IPS DF 4.7 (cell line): Measurements from ENCODE around the gene SYNE1.
"Not testable (repeated sequence)": the region's sequence is repeated elsewhere in the genome, so short reads cannot be mapped to it uniquely, and the experiment has no call there.

Experiments
- DNase-seq: peaks from one replicate; pipeline ENCODE4 v3.0.0-alpha.2; 2013; ENCODE audit warnings: low spot score; ENCODE audit errors: extremely low read depth

SYNE1 gene

DNA sequence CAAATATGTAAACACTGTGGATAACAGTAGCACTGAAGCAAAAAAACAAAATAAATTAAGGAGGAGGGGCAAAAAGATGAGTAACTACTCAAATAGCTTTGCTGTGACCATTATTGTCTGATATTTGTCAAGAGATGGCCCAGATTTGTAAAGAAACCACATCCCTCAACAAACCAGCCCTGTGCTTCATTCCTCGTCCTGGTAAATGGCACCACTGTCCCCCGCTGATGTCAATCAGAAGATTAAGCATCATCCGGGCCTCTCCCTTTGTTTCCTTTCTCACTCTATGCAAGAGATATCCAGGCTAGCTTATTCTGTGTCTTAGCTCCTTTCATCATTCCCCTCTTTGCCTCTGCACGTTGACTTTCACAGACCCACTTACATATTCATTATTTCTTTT lies 259.0 kb downstream of the SYNE1 start:
- DNase-seq, result no peak

DNA sequence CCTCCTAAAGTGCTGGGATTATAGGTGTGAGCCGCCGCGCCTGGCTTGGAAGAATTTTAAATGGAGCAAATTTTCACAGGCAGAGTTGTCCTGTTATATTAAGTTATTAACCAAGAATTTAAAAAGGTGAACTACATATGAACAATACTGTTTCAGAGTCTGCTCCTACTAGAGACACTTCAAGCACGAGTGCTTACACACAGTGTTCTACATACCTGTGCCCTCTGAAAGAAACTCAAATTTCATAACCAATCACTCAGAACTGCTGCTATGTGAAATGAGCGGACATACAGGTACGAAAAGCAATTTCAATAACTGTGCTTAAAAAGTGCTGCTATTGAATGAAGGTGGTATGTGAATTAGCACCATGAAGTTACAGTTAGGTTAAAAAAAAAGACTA lies 262.0 kb downstream of the SYNE1 start:
- no peak for DNase-seq

DNA sequence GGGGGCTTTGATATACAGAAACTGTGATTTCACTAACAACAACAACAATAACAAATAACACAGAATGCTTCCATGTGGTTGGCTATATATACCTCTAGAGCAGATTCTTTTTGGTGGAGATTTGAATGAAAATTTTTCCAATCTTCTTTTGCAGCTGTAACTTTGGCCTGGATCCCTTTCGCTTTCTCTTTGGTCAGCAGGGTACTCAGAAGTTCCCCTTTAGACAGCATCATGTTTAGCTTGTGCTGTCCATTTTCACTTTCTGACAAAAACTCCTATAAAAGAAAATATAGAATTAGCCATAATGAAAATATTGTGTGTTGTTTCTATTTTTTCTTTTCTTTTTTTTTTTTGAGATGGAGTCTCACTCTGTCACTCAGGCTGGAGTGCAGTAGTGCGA lies 264.2 kb downstream of the SYNE1 start:
- no peak for DNase-seq

DNA sequence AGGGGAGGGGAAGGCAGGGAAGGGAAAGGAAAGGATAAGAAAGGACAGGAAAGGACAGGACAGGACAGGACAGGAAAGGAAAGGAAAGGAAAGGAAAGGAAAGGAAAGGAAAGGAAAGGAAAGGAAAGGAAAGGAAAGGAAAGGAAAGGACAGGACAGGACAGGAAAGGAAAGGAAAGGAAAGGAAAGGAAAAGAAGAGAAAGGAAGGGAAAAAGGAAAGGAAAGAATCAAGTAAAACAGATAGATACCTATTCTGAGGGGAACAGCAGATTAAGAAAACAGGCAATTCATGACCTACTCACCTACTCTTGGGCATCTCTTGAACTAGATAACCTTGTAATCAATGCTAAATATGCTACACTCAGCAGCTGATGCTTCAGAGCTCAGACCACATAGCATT lies 265.4 kb downstream of the SYNE1 start:
- no peak for DNase-seq

DNA sequence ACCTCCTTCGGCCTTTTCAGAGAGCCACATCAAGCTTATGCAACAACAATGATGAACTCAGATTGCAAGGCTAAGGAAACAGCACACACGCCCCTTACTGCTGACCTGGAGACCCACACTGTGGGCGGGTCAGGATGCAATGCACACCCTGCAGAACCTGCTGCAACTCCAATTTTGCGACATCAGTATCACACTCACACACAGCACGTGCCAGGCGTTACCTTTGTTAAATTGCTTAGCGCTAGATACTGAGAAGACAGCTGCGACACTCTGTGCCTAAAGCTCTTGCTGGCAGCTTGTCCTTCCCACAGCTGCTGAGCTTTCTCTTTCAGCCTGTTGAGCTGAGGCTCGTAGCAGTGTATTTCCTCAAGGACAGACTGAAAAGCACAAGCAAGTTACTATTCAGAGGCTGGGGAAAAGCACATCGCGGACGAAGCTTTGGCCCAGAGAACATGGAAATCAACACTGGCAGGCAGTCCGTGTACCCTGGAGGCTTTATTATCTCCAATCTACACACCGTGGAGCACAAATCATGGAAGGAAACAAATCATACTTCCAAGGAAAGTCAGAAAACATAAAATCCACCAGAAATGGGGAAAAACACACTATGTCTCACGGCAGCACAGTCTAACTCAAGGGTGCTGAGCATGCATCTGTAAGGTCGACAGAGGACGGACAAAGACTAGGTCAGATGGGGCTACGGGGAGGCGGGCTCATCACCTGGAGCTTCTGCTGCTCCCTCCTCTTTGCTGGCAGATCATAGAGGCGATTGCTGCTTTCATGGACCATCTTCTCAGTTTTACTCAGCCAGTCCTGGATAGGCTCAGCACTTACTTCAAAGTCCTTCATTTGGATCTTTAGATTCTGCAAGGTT lies 268.2 kb downstream of the SYNE1 start:
- DNase-seq, result no peak

DNA sequence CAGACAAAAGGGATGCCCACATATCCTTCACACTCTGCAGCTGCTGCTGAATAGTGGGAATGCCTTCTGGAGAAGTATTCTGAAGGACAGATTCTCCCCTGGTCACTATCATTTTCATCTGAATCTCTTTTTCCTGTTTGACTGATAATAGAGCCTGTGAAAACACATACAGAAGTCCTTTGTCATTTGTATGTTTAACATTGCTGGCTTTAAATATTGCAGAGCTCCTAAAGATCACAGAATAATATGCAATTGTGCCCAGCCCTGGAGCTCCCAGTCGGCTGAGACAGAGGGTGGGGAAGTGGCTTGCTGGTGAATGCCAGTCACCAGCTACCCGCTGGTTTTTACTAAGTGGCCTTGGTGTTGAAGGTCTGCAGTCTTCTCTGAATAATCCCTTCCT lies 272.3 kb downstream of the SYNE1 start:
- DNase-seq, result no peak

DNA sequence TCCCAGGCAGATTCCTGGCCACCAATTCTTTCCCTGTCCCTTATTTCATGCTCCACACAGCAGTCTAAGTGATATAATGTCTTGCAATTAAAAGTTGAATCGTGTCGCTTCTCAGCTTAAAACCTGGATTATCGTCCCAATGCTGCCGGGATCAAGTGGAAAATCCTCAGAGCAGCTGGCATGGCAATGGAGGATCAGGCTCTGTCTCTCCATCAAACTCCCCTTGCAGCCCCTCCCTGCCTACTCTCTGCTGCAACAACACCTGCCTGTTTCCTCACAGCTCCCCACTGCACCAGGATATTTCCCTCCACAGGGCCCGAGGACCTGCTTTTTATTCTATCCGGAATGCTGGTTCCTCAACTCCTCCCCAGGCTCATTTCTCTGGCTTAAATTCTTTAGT lies 277.1 kb downstream of the SYNE1 start:
- no peak for DNase-seq

DNA sequence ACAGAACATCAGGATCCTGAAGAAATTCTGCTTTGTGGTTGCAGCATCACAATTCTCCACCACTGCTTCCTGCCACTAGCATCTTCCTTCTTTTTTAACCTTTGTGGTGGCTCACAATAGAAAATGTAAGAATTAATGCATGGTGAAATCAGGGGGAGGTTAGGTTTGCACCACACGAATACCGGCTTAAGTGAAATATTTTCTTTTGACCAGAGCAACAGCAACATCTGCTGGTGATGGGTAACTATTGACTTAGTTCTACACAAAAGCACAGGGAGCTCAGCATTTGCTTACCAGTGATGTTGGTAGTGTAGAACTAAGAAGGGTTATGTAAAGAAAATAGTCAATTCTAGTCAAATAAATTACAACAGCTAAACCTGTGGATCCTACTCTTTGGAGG lies 280.5 kb downstream of the SYNE1 start:
- DNase-seq, result peak; percentile 41

DNA sequence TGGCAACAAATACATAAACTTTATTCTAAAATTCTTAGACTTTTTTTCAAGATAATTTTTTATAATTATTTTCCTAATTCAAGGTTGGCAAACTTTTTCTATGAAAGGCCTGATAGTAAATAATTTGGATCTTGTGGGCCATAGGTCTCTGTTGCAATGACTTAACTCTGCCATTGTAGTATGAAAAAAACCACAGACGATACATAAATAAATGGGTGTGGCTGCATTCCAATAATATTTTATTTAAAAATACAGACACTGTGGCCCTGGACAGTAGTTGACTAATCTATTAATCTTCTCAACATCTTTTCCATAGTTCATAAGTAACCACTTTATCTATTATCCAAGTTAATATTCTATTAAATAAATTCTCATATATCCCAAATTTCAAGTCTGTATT lies 281.1 kb downstream of the SYNE1 start:
- DNase-seq, result no peak

DNA sequence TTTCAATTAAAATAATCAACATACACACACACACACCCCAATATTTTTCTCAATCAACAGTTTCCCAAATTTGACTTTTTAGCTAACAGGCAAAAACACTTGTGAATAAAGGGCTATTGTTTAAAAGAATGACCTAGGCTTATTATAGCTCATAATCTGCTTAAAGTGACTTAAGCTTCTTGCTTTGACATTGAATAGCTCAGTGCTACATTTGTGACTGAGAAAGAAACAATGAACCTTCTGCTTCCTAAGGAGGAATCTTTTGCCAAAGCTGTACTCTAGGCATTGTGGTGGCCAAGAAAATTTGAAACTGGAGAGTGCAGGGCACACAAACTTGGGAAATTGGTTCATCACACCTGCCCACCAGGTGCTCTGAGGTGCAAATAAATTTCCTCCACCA lies 282.0 kb downstream of the SYNE1 start:
- DNase-seq, result no peak

DNA sequence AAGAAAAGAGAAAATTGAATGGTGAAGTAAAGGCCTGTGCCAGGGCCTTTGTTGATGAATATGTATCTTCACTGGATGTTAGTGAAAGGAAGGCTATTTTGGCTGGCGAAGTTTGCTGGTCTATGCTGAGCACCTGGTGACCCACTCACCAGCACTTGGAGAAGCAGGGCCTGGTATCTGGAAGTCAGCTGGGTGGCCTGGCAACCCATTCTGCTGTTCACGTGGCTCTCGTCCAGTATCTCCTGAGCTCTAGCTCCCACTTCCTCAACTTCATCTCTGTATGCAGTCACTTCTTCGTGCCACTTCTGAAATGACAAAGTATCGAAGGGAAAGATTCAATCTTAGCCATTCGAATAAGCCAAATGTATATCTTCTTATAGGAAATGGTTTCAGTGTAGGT lies 283.7 kb downstream of the SYNE1 start:
- no peak for DNase-seq

DNA sequence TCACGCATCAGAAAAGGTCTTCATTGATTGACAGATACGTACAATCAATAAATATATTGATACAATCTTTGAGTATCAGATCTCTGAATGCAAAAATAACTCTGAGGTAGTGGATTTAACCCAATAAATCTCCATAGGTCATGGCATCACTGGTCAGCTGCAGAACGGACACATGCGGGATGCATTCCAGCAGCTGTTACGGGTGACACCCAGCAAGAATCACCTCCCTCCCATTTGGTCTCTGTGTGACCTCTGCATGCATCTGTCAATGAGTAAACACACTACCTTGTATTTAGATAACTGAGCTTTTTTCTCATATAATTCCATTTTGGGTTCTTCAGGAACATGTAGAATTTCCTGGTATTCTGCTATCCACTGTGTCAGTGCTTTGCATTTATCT lies 285.4 kb downstream of the SYNE1 start:
- no peak for DNase-seq

DNA sequence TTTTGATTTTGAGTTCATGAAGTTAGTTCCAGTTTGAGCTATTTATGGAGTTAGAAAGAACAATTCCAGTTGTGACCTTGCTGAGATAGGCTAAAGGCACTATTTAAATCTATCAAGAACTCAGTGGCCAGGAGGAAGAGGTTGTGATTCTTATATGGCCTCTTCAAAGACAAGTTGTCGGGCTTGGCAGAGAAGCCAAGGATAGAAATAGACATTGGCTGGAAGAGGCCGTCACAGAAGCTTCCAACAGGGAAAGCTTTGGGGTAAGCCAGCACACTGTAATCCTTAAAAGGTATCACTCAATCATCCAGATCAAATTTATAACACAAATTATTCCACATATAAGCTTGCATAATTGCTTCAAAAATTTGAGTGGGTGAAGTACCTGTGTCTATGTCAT lies 286.1 kb downstream of the SYNE1 start:
- no peak for DNase-seq

DNA sequence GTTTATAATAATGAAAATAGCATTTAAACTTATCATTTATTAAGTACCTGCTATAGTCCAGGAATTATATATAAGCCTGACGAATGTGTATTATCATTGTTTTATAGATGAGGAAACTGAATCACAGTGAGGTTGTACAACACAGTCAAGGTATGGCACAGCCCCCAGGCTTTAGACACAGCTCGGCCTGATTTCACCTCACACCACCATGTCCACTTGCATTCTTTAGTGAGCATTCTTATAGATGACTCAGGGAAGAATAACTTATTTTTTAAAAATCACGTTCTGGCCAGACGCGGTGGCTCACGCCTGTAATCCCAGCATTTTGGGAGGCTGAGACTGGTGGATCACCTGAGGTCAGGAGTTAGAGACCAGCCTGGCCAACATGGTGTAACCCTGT lies 289.0 kb downstream of the SYNE1 start:
- no peak for DNase-seq

DNA sequence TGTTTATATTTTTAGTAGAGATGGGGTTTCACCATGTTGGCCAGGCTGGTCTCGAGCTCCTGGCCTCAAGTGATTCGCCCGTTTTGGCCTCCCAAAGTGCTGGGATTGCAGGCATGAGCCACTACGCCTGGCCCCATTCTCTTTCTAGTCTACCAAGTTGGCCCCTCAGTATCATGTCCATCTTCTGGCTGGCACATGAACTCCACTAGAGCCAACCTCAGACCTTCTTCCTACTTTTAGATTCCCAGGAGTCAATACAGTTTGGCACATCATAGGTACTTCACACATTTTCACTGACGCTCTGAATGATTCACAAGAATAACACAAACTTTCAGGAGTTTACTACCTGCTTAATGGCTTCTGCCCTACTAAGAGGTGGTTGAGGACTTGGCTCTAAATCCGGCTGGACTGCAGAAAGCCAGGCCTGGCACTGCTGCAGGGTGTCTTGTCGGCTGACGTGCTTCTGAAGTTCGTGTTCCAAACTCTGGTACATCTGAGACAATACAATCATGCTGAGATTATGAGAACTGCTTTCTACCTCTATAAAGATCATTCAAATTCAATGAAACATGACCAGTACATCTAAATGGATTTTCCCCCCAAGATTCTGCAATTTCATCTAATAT lies 293.3 kb downstream of the SYNE1 start:
- no peak for DNase-seq

DNA sequence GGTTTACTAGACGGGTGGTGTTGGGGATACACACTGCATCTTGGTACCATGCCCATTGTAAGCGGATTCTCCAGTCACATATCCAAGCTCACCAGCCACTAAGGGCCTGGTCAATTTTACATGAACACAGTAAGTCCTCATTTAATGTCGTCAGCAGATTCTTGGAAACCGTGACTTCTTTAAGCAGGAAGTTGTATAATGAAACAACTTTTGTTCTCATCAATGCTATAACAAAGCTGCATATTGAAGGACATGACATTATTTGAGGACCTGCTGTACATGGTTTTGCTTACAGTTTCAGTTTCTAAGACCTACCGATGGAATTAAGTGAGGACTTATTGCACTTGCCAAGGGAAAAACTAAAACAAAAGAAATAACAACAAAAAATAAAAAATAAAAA lies 295.6 kb downstream of the SYNE1 start:
- no peak for DNase-seq

DNA sequence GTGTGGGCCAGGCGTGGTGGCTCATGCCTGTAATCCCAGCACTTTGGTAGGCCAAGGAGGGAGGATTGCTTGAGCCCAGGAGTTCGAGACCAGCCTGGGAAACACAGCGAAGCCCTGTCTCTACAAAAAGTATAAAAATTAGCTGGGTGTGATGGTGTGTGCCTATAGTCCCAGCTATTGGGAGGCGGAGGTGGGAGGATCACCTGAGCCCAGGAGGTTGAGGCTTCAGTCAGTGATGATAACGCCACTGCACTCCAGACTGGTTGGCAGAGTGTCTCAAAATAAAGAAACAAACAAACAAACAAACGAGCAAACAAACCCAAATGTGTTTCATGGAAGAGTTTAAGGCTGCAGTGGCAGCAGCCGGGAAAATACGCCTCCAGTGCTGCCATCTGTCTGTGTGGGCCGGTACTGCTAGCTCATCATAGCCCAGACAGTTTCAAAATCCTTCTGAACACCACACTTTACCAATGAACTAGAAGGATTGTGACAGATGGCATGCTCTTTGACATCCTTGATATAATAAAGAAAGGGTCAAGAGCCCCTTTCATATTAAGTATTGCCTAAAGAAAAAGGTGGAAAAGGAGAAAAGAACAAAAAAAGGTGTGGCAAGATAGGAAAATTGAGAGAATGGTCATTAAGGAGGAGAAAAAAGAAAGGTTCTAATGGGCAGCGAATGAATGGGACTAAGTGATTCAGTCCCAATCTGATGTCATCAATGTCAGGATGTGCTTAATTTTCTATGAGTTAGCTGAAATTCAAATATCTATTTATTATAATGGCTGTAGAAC lies 298.6 kb downstream of the SYNE1 start:
- no peak for DNase-seq

DNA sequence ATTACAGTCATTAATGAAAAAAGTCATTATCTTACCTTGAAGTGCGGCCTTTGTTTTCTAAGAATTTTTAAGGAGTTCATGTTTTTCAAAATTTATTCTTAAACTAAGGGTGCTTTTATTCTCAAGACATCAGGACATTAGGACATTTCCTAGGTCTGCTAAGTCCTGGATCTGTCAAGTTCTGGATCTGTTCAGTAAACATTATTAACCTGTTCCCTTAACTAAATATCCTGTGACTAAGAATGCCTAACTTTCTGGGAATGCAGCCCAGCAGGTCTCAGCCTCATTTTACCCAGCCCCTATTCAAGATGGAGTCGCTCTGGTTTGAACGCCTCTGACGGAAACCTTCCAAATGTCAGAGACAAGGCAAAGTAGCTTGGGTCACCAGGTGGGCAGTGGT lies 302.6 kb downstream of the SYNE1 start:
- no peak for DNase-seq

DNA sequence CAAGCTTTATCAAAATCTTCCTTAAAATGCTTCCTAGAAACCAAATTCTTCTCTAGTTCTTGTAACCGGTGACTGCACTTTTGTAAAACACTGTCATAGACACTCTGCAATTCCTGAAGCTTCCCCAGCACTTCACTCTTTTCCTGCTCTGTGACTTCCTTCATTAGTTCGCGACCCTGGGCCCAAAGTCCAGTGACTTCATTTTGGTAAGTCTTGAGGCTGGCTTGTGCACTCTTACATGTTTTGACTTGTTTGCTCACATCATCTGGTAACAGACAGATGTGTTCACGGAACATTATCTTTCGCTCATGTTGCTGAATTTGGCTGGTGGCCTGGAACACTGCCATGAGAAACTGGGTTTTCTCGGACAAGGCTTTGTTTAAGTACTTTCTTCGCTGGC lies 306.2 kb downstream of the SYNE1 start:
- DNase-seq, result no peak

DNA sequence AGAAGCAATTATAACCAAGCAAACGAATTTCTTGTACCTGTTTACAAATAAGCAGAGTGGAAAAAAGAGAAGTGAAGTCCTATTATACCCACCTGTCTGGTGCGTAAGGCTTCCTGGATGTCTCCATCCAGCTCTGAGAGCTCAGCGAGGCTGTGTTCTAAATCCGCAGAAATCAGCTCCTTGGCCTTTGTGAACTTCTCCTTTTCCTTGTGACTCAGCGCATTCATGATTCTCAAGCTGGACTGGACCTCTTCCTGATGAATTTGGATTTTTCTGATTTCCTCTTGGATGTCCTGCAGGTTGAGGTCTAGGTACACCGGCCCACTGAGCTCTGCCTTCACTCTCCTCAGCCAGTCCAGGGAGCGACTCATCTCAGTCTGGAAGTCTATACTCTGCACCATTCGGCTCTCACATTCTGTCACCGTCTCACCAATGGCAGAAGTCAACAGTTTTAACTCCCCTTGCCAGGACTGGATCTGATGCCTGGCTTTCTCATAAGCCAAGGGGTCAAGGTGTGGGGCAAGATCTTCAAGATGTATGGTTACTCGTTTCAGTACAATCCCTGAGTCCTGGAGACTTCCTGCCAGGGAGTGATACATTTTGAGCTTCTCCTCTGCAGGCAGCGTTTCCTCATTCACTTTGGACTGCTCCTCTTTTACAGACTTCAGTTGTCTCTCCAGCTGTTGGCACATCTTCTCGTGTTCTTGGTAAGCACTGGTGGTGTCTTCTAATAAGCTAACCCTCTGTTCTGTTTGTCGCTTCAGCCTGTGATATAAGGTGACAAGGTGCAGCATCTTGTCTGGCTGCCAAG lies 307.3 kb downstream of the SYNE1 start:
- no peak for DNase-seq

DNA sequence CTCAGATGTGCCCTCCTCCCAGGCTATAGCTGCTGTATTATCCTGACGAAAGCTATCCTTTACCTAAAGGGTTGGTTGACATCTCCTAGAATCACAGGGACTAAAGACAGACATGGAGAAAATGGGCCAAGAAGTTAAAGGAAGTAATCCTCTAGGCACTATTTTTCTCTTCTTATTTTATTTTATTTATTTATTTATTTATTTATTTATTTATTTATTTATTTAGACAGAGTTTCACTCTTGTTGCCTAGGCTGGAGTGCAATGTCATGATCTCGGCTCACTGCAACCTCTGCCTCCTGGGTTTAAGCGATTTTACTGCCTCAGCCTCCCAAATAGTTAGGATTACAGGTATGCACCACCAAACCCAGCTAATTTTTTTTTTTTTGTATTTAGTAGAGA lies 309.0 kb downstream of the SYNE1 start:
- not testable (repeated sequence) for DNase-seq

DNA sequence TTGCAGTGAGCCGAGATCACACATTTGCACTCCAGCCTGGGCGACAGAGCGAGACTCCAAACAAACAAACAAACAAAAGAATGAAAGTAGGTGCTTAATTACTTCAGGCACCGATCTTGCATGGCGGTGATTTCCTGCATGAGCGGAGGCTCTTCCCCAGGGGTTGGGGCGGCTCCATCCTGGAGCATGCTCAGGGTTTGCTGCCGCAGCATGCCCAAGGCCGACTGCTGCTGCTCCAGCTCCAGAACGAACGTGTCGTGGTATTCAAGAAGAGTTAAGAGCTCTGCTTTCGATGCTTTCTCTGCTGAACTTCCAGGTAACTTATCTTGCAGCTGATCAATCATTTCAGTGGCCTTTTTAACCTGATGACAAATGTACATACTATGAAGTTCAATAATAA lies 313.8 kb downstream of the SYNE1 start:
- DNase-seq, result no peak
